DOHH2 (cell line): ENCODE results near the gene EBNA1BP2.

ENCODE experiments used
- CTCF ChIP-seq: fragments of 200-600 bp; sonication (generic); IDR thresholded peaks from one replicate; pipeline ENCODE4 v1.5.1; 2014; ENCODE audit warnings: antibody characterized with exemption, mild to moderate bottlenecking, low read depth, low read length; ENCODE audit not compliant: poor library complexity, severe bottlenecking
- EZH2phosphoT487 ChIP-seq: fragments of 200-600 bp; sonication (generic); IDR thresholded peaks from 2 replicates; pipeline ENCODE4 v1.6.1; 2017; ENCODE audit warnings: borderline replicate concordance, mild to moderate bottlenecking, antibody characterized with exemption, low read length, moderate library complexity, mixed read lengths

GRCh38 chr1:43140010-43140409 lies 32.1 kb downstream of the EBNA1BP2 start:
- TF ChIP-seq CTCF (no peak), EZH2phosphoT487 (no peak)
